K562 (cell line): ENCODE measurements around the gene BCAS4. TPM values are rescaled to one million over a fixed set of nuclear protein-coding genes. Genes with fewer than 3 reads are reported as not detected.

ENCODE experiments used
- HNRNPL ChIP-seq: fragments of 200-400 bp; formaldehyde crosslinking; IDR thresholded peaks from 2 replicates; pipeline ENCODE4 v1.6.1; 2017; ENCODE audit warnings: low read depth, mild to moderate bottlenecking, low read length
- JUND ChIP-seq, 2 experiments: IDR thresholded peaks; 2 replicates in 1 of 2; 3 replicates in 1 of 2; pipeline ENCODE4 v1.6.1; 2011; ENCODE audit warnings: borderline replicate concordance in 2 of 2, low read depth in 2 of 2, low read length in 2 of 2, improper control_type of control experiment in 1 of 2, missing biosample characterization in 1 of 2, missing genetic modification characterization in 1 of 2, missing genetic modification reagents in 1 of 2
- MED1 ChIP-seq: sonication (generic); formaldehyde crosslinking; IDR thresholded peaks from 2 replicates; pipeline ENCODE4 v1.8.1; 2023; ENCODE audit warnings: missing genetic modification reagents, borderline replicate concordance
- SNIP1 ChIP-seq: fragments of 450-650 bp; IDR thresholded peaks from 2 replicates; pipeline ENCODE4 v1.7.1; 2017; ENCODE audit warnings: low read depth, mild to moderate bottlenecking
- TAF15 ChIP-seq: fragments of 200-400 bp; formaldehyde crosslinking; IDR thresholded peaks from 2 replicates; pipeline ENCODE4 v1.6.1; 2017; ENCODE audit warnings: mild to moderate bottlenecking, low read depth, low read length, moderate library complexity
- TCF3 ChIP-seq: sonication (generic); formaldehyde crosslinking; IDR thresholded peaks from 2 replicates; pipeline ENCODE4 v1.4.0; 2020; ENCODE audit warnings: mild to moderate bottlenecking, missing genetic modification reagents
- ZNF24 ChIP-seq: fragments of 450-650 bp; IDR thresholded peaks from 2 replicates; pipeline ENCODE4 v1.6.1; 2016
- ZNF79 ChIP-seq: fragments of 250-450 bp; sonication (Bioruptor Pico); IDR thresholded peaks from 2 replicates; pipeline ENCODE4 v1.4.0; 2020; ENCODE audit warnings: low read depth, mild to moderate bottlenecking, moderate library complexity
- ZSCAN29 ChIP-seq: fragments of 450-650 bp; IDR thresholded peaks from 2 replicates; pipeline ENCODE4 v1.6.1; 2017
- polyA plus RNA-seq, 8 experiments: library from polyadenylated mRNA; depleted of rRNA in 4 of 8; stranded (reverse) in 5 of 8; unstranded in 3 of 8; fragments of >200 nt; fragmentation: Nextera tagmentation in 2 of 8; fragmentation: Illumina TruSeq in 1 of 8; extraction: Ambion mirVana in 2 of 8; extraction: Trizol in 1 of 8; gene quantifications; 2 replicates each; pipeline versions ENCODE4 v1.2.1 to v1.2.3, GENCODE V29; 2011 to 2014; ENCODE audit warnings: inconsistent platforms in 1 of 8, missing spikeins in 1 of 8
- total RNA-seq, 7 experiments: library from RNA; depleted of rRNA in 6 of 7; stranded (reverse); fragments of >200 nt in 6 of 7; fragmentation: Illumina TruSeq in 2 of 7; extraction: Trizol in 2 of 7; gene quantifications; 2 replicates each; pipeline versions ENCODE4 v1.2.1 to v1.2.3, GENCODE V29; 2011 to 2021; ENCODE audit warnings: low replicate concordance in 1 of 7
- TF ChIP-seq, protein P1 (sequence below): sonication (generic); formaldehyde crosslinking; IDR thresholded peaks from 2 replicates; pipeline ENCODE4 v1.8.1; 2023; ENCODE audit warnings: mild to moderate bottlenecking, missing genetic modification reagents
- TF ChIP-seq, protein P2 (sequence below): fragments of 450-650 bp; IDR thresholded peaks from 2 replicates; pipeline ENCODE4 v1.6.1; 2016; ENCODE audit warnings: borderline replicate concordance
- TF ChIP-seq, protein P3 (sequence below): fragments of 250-450 bp; sonication (Bioruptor Pico); IDR thresholded peaks from 2 replicates; pipeline ENCODE4 v1.9.0; 2021; ENCODE audit warnings: mild to moderate bottlenecking, inconsistent platforms
- TF ChIP-seq, protein P4 (sequence below): fragments of 450-650 bp; formaldehyde crosslinking; IDR thresholded peaks from 2 replicates; pipeline ENCODE4 v1.4.0; 2020; ENCODE audit warnings: mild to moderate bottlenecking, mixed read lengths
- TF ChIP-seq, protein P5 (sequence below): fragments of 450-650 bp; conservative IDR thresholded peaks from 2 replicates; pipeline ENCODE4 v1.6.1; 2016; ENCODE audit warnings: missing genetic modification characterization, low read depth, mild to moderate bottlenecking, control low read depth, missing compliant biosample characterization
- TF ChIP-seq, protein P6 (sequence below): sonication (generic); formaldehyde crosslinking; IDR thresholded peaks from 2 replicates; pipeline ENCODE4 v1.8.1; 2023; ENCODE audit warnings: mild to moderate bottlenecking, missing genetic modification reagents, moderate library complexity

BCAS4 gene
- total and polyA plus RNA-seq, 9 of the 15 experiments (the other 6 are each of a cell fraction or from before 2014, with no cell fraction given) = 0.15 to 2.3 (median 0.47) TPM

DNA sequence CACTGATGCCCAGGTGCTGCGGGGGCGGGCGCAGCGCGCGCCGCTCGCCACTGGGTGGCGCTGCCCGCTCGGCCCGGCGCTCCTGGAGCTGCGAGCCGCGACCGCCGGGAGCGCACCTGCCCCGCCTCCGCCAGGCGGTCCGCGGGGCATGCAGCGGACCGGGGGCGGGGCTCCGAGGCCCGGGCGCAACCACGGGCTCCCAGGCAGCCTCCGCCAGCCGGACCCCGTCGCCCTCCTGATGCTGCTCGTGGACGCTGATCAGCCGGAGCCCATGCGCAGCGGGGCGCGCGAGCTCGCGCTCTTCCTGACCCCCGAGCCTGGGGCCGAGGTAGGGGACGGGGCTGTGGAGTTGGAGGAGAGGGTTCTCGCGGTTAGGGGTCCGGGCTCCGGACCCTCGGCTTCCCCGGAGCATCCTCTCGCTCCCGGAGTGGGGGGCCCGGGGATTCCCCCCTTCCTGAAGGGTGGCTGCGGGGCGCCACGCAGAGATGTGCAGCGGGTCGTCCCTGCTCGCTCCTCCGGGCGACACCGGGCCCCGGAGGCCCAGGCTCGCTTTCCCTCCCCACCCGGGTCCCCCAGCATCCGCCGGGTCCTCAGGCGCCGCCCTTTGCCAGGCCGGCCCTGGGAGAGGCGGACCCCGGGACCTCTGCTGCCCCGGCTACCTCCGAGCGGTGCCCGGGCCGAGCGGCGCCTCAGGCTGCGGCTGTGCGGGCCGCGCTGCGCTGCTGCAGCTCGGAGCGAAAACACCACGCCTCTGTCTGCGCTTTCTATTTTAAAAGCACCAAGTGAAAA is at the start of gene BCAS4 (continued):
- TF ChIP-seq, protein P1, sequence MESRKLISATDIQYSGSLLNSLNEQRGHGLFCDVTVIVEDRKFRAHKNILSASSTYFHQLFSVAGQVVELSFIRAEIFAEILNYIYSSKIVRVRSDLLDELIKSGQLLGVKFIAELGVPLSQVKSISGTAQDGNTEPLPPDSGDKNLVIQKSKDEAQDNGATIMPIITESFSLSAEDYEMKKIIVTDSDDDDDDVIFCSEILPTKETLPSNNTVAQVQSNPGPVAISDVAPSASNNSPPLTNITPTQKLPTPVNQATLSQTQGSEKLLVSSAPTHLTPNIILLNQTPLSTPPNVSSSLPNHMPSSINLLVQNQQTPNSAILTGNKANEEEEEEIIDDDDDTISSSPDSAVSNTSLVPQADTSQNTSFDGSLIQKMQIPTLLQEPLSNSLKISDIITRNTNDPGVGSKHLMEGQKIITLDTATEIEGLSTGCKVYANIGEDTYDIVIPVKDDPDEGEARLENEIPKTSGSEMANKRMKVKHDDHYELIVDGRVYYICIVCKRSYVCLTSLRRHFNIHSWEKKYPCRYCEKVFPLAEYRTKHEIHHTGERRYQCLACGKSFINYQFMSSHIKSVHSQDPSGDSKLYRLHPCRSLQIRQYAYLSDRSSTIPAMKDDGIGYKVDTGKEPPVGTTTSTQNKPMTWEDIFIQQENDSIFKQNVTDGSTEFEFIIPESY (CRISPR knock-in tag) = peak; percentile 79
- TF ChIP-seq, protein P2, sequence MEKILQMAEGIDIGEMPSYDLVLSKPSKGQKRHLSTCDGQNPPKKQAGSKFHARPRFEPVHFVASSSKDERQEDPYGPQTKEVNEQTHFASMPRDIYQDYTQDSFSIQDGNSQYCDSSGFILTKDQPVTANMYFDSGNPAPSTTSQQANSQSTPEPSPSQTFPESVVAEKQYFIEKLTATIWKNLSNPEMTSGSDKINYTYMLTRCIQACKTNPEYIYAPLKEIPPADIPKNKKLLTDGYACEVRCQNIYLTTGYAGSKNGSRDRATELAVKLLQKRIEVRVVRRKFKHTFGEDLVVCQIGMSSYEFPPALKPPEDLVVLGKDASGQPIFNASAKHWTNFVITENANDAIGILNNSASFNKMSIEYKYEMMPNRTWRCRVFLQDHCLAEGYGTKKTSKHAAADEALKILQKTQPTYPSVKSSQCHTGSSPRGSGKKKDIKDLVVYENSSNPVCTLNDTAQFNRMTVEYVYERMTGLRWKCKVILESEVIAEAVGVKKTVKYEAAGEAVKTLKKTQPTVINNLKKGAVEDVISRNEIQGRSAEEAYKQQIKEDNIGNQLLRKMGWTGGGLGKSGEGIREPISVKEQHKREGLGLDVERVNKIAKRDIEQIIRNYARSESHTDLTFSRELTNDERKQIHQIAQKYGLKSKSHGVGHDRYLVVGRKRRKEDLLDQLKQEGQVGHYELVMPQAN = no peak
- TF ChIP-seq MED1 (CRISPR knock-in tag) = no peak
- TF ChIP-seq, protein P3, sequence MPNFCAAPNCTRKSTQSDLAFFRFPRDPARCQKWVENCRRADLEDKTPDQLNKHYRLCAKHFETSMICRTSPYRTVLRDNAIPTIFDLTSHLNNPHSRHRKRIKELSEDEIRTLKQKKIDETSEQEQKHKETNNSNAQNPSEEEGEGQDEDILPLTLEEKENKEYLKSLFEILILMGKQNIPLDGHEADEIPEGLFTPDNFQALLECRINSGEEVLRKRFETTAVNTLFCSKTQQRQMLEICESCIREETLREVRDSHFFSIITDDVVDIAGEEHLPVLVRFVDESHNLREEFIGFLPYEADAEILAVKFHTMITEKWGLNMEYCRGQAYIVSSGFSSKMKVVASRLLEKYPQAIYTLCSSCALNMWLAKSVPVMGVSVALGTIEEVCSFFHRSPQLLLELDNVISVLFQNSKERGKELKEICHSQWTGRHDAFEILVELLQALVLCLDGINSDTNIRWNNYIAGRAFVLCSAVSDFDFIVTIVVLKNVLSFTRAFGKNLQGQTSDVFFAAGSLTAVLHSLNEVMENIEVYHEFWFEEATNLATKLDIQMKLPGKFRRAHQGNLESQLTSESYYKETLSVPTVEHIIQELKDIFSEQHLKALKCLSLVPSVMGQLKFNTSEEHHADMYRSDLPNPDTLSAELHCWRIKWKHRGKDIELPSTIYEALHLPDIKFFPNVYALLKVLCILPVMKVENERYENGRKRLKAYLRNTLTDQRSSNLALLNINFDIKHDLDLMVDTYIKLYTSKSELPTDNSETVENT = peak; percentile 49; the same call in 1 of the 2 replicates
- TF ChIP-seq, protein P4, sequence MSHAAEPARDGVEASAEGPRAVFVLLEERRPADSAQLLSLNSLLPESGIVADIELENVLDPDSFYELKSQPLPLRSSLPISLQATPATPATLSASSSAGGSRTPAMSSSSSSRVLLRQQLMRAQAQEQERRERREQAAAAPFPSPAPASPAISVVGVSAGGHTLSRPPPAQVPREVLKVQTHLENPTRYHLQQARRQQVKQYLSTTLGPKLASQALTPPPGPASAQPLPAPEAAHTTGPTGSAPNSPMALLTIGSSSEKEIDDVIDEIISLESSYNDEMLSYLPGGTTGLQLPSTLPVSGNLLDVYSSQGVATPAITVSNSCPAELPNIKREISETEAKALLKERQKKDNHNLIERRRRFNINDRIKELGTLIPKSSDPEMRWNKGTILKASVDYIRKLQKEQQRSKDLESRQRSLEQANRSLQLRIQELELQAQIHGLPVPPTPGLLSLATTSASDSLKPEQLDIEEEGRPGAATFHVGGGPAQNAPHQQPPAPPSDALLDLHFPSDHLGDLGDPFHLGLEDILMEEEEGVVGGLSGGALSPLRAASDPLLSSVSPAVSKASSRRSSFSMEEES = no peak
- TF ChIP-seq TCF3 (CRISPR knock-in tag) = no peak
- TF ChIP-seq TAF15 = no peak
- TF ChIP-seq, protein P5, sequence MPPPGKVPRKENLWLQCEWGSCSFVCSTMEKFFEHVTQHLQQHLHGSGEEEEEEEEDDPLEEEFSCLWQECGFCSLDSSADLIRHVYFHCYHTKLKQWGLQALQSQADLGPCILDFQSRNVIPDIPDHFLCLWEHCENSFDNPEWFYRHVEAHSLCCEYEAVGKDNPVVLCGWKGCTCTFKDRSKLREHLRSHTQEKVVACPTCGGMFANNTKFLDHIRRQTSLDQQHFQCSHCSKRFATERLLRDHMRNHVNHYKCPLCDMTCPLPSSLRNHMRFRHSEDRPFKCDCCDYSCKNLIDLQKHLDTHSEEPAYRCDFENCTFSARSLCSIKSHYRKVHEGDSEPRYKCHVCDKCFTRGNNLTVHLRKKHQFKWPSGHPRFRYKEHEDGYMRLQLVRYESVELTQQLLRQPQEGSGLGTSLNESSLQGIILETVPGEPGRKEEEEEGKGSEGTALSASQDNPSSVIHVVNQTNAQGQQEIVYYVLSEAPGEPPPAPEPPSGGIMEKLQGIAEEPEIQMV (tag) = no peak
- TF ChIP-seq ZNF24 = peak; percentile 47; the same call in 1 of the 2 replicates
- no peak for TF ChIP-seq ZNF79 (CRISPR knock-in tag)
- TF ChIP-seq JUND (IDR thresholded peaks at IDR 0.05; ENCODE audit: borderline replicate concordance, low read depth, low read length) = peak; percentile 4; the same call in 1 of the 2 replicates
- TF ChIP-seq JUND (tag; IDR thresholded peaks at IDR 0.05; ENCODE audit: borderline replicate concordance, low read depth, low read length) = no peak
- TF ChIP-seq SNIP1 = no peak
- TF ChIP-seq, protein P6, sequence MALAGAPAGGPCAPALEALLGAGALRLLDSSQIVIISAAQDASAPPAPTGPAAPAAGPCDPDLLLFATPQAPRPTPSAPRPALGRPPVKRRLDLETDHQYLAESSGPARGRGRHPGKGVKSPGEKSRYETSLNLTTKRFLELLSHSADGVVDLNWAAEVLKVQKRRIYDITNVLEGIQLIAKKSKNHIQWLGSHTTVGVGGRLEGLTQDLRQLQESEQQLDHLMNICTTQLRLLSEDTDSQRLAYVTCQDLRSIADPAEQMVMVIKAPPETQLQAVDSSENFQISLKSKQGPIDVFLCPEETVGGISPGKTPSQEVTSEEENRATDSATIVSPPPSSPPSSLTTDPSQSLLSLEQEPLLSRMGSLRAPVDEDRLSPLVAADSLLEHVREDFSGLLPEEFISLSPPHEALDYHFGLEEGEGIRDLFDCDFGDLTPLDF (CRISPR knock-in tag) = no peak
- 0 out of 2 replicates have a peak, but pooled peaks have one; percentile 17 for TF ChIP-seq HNRNPL
- no peak for TF ChIP-seq ZSCAN29
